Fibroblast of lung (primary cell): ENCODE measurements around the gene DSG2.

ENCODE experiments used
- EZH2 ChIP-seq: IDR thresholded peaks from 2 replicates; pipeline ENCODE4 v1.5.1; 2012; ENCODE audit warnings: low read length, control low read depth, mild to moderate bottlenecking; ENCODE audit errors: missing control alignments
- TF ChIP-seq, protein P1 (sequence below), 2 donors: IDR thresholded peaks in 1 of 2; conservative IDR thresholded peaks in 1 of 2; 1 replicate in 1 of 2; 2 replicates in 1 of 2; pipeline ENCODE4 v1.5.1; 2011 to 2012; ENCODE audit warnings: low read length in 2 of 2, control low read depth in 1 of 2, inconsistent platforms in 1 of 2, low read depth in 1 of 2, mild to moderate bottlenecking in 1 of 2

DNA sequence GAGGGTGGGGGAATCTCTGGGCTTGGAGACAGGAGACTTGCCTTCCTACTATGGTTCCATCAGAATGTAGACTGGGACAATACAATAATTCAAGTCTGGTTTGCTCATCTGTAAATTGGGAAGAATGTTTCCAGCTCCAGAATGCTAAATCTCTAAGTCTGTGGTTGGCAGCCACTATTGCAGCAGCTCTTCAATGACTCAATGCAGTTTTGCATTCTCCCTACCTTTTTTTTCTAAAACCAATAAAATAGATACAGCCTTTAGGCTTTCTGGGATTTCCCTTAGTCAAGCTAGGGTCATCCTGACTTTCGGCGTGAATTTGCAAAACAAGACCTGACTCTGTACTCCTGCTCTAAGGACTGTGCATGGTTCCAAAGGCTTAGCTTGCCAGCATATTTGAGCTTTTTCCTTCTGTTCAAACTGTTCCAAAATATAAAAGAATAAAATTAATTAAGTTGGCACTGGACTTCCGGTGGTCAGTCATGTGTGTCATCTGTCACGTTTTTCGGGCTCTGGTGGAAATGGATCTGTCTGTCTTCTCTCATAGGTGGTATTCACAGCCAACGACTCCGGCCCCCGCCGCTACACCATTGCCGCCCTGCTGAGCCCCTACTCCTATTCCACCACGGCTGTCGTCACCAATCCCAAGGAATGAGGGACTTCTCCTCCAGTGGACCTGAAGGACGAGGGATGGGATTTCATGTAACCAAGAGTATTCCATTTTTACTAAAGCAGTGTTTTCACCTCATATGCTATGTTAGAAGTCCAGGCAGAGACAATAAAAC is 100.2 kb downstream of the DSG2 start:
- TF ChIP-seq, protein P1, sequence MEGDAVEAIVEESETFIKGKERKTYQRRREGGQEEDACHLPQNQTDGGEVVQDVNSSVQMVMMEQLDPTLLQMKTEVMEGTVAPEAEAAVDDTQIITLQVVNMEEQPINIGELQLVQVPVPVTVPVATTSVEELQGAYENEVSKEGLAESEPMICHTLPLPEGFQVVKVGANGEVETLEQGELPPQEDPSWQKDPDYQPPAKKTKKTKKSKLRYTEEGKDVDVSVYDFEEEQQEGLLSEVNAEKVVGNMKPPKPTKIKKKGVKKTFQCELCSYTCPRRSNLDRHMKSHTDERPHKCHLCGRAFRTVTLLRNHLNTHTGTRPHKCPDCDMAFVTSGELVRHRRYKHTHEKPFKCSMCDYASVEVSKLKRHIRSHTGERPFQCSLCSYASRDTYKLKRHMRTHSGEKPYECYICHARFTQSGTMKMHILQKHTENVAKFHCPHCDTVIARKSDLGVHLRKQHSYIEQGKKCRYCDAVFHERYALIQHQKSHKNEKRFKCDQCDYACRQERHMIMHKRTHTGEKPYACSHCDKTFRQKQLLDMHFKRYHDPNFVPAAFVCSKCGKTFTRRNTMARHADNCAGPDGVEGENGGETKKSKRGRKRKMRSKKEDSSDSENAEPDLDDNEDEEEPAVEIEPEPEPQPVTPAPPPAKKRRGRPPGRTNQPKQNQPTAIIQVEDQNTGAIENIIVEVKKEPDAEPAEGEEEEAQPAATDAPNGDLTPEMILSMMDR (conservative IDR thresholded peaks at IDR 0.05 in 1 of 2, IDR thresholded peaks at IDR 0.05 in 1 of 2; ENCODE audit: low read depth in 1 of 2, low read length in 2 of 2) = no peak
- no peak for TF ChIP-seq EZH2
